Coronary artery (tissue), 2 donors: Measurements from ENCODE around the gene C19orf33.
"Not testable (repeated sequence)": the region's sequence is repeated elsewhere in the genome, so short reads cannot be mapped to it uniquely, and the experiment has no call there.

Experiments
- DNase-seq: peaks from one replicate; pipeline ENCODE4 v3.0.0-alpha.2; 2017; ENCODE audit warnings: low spot score
- H3K27ac ChIP-seq, 2 donors: fragments of 200-600 bp; sonication (generic); one replicate each; pipeline ENCODE4 v1.5.1; 2016 to 2019
- H3K4me3 ChIP-seq: fragments of 200-600 bp; sonication (generic); 2 replicates; pipeline ENCODE4 v1.5.1; 2016; ENCODE audit warnings: mild to moderate bottlenecking, moderate library complexity
- CTCF ChIP-seq: fragments of 200-600 bp; sonication (generic); IDR thresholded peaks from one replicate; pipeline ENCODE4 v1.5.1; 2019; ENCODE audit warnings: antibody characterized with exemption

The C19orf33 gene

DNA sequence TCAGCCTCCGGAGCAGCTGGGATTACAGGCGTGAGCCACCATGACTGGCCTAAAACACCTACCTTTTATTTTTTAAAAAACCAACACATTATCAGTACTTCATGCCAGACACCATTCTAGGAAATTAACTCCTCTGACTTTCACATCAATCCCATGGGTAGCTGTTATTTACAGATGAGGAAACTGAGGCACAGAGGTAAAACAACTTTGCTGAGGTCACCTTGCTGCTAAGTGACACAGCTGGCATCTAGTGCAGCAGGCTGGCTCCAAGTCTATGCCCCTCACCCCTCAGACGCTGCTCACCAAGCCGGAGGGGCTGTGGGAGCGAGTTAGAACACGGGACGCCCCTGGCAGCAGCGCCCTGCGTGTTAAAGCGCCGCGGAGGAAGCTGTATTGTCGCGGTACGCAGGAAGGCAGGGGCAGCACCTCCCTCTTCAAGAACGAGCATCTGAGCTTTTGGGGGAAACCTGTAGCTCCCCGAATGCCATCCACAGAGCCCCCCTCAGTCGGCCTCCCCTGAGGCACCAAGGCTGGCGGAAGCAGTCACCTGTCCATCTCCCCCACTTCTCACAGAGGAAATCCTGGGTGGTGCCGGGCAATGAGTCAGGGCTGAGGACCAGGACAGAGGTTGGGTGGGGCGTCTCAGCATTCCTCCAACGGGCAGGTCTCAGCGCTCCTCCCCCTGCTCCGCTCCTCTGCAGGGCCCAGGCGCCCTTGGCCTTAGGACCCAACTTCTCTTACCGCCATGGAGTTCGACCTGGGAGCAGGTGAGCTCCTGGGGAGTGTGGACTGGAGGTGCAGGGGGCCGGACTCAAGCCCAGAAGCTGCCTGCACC, at the start of gene C19orf33:
TSS of gene C19orf33 (plus strand) at position 735 of the 835 bp plus-strand sequence. CDS start at position 746, 11 bp downstream.
- Histone ChIP-seq H3K4me3 (no peak within 1 kb of the TSS), H3K27ac (no peak within 1 kb of the TSS)
- DNase-seq: no peak
- TF ChIP-seq CTCF: no peak

GRCh38 chr19:38255383-38256014, 48.6 kb upstream of the C19orf33 start:
- H3K4me3 ChIP-seq: peak overlapping the region; percentile 82
- H3K27ac ChIP-seq: peak overlapping the region; percentile 85 to 97
- no peak for TF ChIP-seq CTCF
- DNase-seq: peak; percentile 79

DNA sequence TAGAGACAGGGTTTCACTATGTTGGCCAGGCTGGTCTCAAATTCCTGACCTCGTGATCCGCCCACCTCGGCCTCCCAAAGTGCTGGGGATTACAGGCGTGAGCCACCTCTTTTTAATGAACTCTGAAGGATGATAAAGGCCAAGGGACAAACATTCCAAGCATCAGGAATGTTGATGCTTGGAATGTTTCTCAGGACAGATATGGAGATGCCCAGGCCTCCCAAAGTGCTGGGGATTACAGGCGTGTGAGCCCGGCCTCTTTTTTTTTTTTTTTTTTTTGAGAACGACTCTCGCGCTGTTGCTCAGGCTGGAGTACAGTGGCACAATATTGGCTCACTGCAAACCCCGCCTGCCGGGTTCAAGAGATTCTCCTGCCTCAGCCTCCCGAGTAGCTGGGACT, 42.1 kb upstream of the C19orf33 start:
- not testable (repeated sequence) for H3K27ac ChIP-seq, DNase-seq, H3K4me3 ChIP-seq

- no peak overlapping the region for H3K4me3 ChIP-seq
- TF ChIP-seq CTCF: no peak
- DNase-seq: no peak
- no peak overlapping the region for H3K27ac ChIP-seq
These were observed 41.3 kb upstream of the C19orf33 start for GRCh38 chr19:38262585-38263268.

GRCh38 chr19:38263689-38264485, 40.2 kb upstream of the C19orf33 start:
- DNase-seq: peak; percentile 85
- H3K4me3 ChIP-seq: peak overlapping the region; percentile 75
- TF ChIP-seq CTCF: no peak
- H3K27ac ChIP-seq: peak overlapping the region; percentile 90 to 91

DNA sequence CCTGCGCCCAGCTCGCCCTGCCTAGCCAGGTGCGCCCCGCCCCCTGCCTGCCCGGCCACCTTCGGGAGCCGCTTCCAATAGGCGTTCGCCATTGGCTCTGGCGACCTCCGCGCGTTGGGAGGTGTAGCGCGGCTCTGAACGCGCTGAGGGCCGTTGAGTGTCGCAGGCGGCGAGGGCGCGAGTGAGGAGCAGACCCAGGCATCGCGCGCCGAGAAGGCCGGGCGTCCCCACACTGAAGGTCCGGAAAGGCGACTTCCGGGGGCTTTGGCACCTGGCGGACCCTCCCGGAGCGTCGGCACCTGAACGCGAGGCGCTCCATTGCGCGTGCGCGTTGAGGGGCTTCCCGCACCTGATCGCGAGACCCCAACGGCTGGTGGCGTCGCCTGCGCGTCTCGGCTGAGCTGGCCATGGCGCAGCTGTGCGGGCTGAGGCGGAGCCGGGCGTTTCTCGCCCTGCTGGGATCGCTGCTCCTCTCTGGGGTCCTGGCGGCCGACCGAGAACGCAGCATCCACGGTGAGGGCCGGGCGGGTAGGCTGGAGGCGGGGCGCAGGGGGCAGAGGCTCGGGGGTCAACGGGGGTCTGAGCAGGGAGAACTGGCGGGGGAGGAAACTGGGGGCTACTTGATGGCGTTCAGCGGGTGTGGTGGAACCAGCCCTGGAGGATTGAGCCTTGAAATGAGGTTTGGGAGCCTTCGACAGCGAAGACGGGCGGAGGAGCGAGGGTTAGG, 39.4 kb upstream of the C19orf33 start, which contains the start of gene SPINT2:
TSS of gene SPINT2 (plus strand) at position 88 of the 727 bp plus-strand sequence. CDS start at position 408, 320 bp downstream.
- Histone ChIP-seq H3K27ac (peak within 1 kb of the TSS; percentile 90 to 91), H3K4me3 (peak within 1 kb of the TSS; percentile 75)
- no peak for TF ChIP-seq CTCF
- no peak for DNase-seq
